Activated naive CD8-positive, alpha-beta T cell (primary cell): ENCODE results near the gene BOLA1.
"Not testable (repeated sequence)": the region's sequence is repeated elsewhere in the genome, so short reads cannot be mapped to it uniquely, and the experiment has no call there.

Experiments
- H3K27ac Mint-ChIP-seq: one replicate; pipeline ENCODE4 v1.8.0; 2021; ENCODE audit warnings: mixed read lengths
- H3K27me3 Mint-ChIP-seq: one replicate; pipeline ENCODE4 v1.8.0; 2021; ENCODE audit warnings: mixed read lengths
- H3K36me3 Mint-ChIP-seq: one replicate; pipeline ENCODE4 v1.8.0; 2021; ENCODE audit warnings: mixed read lengths
- H3K4me1 Mint-ChIP-seq: one replicate; pipeline ENCODE4 v1.8.0; 2021; ENCODE audit warnings: low read depth, mixed read lengths
- H3K4me3 Mint-ChIP-seq: one replicate; pipeline ENCODE4 v1.8.0; 2021; ENCODE audit warnings: mild to moderate bottlenecking, mixed read lengths
- H3K9me3 Mint-ChIP-seq: one replicate; pipeline ENCODE4 v1.8.0; 2021; ENCODE audit warnings: low read depth, mixed read lengths

Gene BOLA1

DNA sequence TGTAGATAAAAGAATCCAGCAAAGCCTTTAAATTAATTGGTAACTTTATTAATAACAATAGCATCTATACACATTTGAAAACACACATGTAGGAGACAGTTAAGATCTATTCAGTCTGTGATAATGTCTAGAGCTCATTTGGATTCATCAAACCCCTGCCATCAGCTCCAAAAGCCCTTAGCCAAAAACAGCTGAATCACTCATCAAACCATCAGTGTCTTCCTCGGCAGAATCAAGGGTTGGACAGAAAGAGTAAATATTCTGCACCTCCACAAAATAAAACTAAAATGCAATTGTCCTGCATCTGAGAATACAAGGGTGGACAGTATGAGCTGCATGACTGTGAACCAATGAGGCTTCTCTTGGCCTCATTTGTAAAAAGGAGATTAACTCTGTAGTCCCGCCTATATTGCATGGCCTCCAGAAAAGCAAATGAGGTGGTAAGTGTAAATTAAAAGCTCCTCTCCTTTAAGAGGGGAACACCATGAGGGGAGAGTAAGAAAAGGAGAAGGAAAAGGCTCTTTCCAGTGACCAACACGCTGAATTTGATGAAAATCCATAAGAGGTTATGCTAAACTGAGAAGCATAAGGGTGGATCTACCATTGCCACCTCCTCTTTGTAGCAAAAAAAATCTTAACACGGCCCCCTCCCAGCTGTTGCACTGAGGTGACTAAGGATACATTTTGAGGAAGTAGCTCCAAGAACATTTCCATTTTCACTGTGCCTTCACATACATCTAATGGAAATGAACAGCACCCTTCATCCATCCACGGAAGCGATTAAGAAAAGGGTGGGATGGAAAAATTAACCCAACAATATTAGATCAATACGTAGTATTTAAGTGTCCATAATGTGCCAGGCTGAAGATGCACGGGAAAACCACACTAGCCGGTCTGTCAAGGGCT is 14.7 kb upstream of the BOLA1 start:
- H3K27ac Mint-ChIP-seq: no peak overlapping the region
- H3K27me3 Mint-ChIP-seq: no peaks in the 10 kb centered on the region
- no peak overlapping the region for H3K4me3 Mint-ChIP-seq
- H3K4me1 Mint-ChIP-seq: peaks cover 23% of the 10 kb centered on the region
- no peaks in the 10 kb centered on the region for H3K36me3 Mint-ChIP-seq
- H3K9me3 Mint-ChIP-seq: no peaks in the 10 kb centered on the region

GRCh38 chr1:149885339-149886120 is 13.8 kb upstream of the BOLA1 start:
- peaks cover 19% of the 10 kb centered on the region for H3K4me1 Mint-ChIP-seq
- H3K27me3 Mint-ChIP-seq: no peaks in the 10 kb centered on the region
- no peaks in the 10 kb centered on the region for H3K9me3 Mint-ChIP-seq
- no peak overlapping the region for H3K4me3 Mint-ChIP-seq
- no peak overlapping the region for H3K27ac Mint-ChIP-seq
- H3K36me3 Mint-ChIP-seq: no peaks in the 10 kb centered on the region

DNA sequence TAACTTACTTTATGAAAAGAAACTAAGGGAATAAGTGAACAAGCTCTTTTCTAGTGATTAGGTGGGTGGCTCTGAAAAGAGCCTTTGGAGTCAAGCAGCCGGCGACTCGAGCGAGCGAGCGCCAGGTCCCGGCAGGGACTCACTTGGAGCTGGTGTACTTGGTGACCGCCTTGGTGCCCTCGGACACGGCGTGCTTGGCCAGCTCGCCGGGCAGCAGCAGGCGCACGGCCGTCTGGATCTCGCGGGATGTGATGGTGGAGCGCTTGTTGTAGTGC is 13.3 kb upstream of the BOLA1 start:
- peaks cover 18% of the 10 kb centered on the region for H3K4me1 Mint-ChIP-seq
- not testable (repeated sequence) for H3K9me3 Mint-ChIP-seq, H3K27ac Mint-ChIP-seq, H3K36me3 Mint-ChIP-seq, H3K27me3 Mint-ChIP-seq, H3K4me3 Mint-ChIP-seq

DNA sequence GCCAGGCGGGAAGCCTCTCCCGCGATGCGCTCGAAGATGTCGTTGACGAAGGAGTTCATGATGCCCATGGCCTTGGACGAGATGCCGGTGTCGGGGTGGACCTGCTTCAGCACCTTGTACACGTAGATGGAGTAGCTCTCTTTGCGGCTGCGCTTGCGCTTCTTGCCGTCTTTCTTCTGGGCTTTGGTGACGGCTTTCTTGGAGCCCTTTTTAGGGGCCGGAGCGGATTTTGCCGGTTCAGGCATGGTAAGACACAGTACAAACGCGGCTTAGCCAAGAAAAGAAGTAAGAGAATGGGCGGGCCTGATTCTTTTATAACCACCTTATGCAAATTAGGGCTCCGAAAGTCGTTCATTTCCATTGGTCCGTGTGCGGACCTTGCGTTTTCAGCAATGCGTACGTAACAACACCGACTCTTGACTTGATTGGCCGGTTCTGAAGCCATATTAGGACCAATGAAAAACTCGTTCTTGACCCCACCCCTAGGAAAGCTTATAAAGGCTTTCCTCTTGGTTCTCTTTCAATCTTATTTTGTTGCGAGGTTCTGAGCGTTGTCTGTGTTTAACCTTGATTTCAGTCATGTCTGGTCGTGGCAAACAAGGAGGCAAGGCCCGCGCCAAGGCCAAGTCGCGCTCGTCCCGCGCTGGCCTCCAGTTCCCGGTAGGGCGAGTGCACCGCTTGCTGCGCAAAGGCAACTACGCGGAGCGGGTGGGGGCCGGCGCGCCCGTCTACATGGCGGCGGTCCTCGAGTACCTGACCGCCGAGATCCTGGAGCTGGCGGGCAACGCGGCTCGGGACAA is 12.8 kb upstream of the BOLA1 start:
- no peaks in the 10 kb centered on the region for H3K9me3 Mint-ChIP-seq
- H3K4me3 Mint-ChIP-seq: no peak overlapping the region
- H3K27ac Mint-ChIP-seq: no peak overlapping the region
- peaks cover 14% of the 10 kb centered on the region for H3K4me1 Mint-ChIP-seq
- H3K27me3 Mint-ChIP-seq: no peaks in the 10 kb centered on the region
- H3K36me3 Mint-ChIP-seq: no peaks in the 10 kb centered on the region

- not testable (repeated sequence) for H3K9me3 Mint-ChIP-seq, H3K4me3 Mint-ChIP-seq, H3K27me3 Mint-ChIP-seq, H3K36me3 Mint-ChIP-seq, H3K4me1 Mint-ChIP-seq, H3K27ac Mint-ChIP-seq
Measured at GRCh38 chr1:149887196-149887455, 12.2 kb upstream of the BOLA1 start.

GRCh38 chr1:149887456-149888246 is 11.7 kb upstream of the BOLA1 start:
- Mint-ChIP-seq H3K27me3 (no peaks in the 10 kb centered on the region), H3K4me3 (no peak overlapping the region), H3K9me3 (no peaks in the 10 kb centered on the region), H3K4me1 (peaks cover 4% of the 10 kb centered on the region), H3K36me3 (no peaks in the 10 kb centered on the region), H3K27ac (no peak overlapping the region)

DNA sequence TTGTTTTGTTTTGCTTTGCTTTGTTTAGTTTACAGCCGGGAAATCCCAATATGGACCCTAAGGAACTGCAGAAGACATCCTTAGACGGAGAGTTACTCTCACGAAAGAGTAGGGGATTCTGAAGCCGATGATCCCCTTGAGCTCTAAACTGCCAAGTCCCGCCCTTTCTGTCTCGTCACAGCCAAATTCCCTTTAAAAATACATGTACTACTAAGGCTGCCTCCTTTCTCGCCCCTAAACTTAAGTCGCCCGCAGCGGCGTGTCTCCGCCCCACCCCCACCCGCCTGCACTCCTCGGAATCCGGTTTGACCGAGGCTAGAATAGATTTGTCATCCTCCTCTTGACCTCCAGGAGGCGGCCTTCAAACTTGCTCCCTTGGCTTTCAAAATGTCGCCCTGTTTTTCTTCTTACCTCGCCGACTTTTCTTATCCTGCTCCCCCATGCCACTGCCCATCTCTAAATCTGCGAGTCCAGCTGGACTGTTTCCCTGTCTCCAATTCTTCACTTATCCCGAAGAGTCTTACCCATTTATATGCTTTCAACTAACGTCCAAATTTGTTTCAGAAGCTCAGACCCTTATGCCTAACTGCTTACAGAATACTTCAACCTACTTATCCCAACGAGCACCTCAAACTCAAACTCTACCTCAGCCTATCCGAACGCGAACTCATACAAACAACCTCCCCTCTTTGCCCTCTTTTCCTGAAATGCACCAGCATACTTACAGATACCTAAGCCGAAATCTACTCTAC is 10.9 kb upstream of the BOLA1 start:
- H3K27ac Mint-ChIP-seq: no peak overlapping the region
- no peaks in the 10 kb centered on the region for H3K36me3 Mint-ChIP-seq
- H3K9me3 Mint-ChIP-seq: no peaks in the 10 kb centered on the region
- peaks cover 4% of the 10 kb centered on the region for H3K4me1 Mint-ChIP-seq
- no peaks in the 10 kb centered on the region for H3K27me3 Mint-ChIP-seq
- H3K4me3 Mint-ChIP-seq: no peak overlapping the region

DNA sequence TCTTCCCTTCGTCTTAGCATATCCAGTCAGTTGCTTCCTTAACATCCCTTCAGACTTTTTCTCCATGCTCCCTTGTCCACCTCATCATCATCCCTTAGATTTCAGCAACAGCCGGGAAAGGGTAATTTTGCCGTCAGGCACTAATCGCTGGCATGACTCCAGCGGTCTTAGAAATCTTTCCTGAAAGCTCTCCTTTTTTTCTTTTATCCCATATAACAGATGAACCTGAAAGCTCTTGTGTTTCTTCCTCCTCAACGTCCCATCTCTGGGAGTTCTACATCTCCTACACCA is 10.4 kb upstream of the BOLA1 start:
- peaks cover 4% of the 10 kb centered on the region for H3K4me1 Mint-ChIP-seq
- no peaks in the 10 kb centered on the region for H3K9me3 Mint-ChIP-seq
- H3K27me3 Mint-ChIP-seq: no peaks in the 10 kb centered on the region
- H3K4me3 Mint-ChIP-seq: no peak overlapping the region
- no peaks in the 10 kb centered on the region for H3K36me3 Mint-ChIP-seq
- no peak overlapping the region for H3K27ac Mint-ChIP-seq

GRCh38 chr1:149896575-149896974 is 2.8 kb upstream of the BOLA1 start:
- Mint-ChIP-seq H3K27me3 (no peaks in the 10 kb centered on the region), H3K4me3 (no peak overlapping the region), H3K4me1 (peaks cover 21% of the 10 kb centered on the region), H3K9me3 (no peaks in the 10 kb centered on the region), H3K36me3 (no peaks in the 10 kb centered on the region), H3K27ac (no peak overlapping the region)

- Mint-ChIP-seq H3K4me3 (no peak overlapping the region), H3K36me3 (peaks cover 5% of the 10 kb centered on the region), H3K4me1 (peaks cover 20% of the 10 kb centered on the region), H3K27ac (no peak overlapping the region), H3K27me3 (no peaks in the 10 kb centered on the region), H3K9me3 (no peaks in the 10 kb centered on the region)
Measured at GRCh38 chr1:149903836-149904491, 4.6 kb downstream of the BOLA1 start.

DNA sequence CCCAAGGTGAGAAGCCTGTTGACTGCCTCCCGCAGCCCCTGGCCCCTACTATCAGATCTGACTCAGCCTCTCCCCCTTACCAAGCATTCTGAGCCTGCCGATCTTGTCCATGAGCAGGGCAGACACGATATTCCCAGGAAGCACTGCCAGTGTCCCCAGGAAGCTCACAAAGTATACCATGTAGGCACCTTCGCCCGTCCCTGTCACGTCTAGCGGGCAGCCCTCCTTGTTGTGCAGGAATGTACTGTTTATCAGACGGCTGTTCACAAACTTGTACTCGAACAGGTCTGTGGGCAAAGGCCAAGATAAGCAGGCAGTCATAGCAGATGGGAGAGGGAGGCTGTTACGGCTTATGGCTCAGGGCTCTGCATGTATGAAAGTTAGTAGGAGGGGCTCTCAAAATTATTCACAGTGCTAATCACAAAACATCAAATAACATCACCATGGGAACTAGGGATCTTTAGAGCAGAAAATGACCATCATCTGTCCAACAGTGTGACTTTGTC is 7.3 kb downstream of the BOLA1 start:
- peaks cover 7% of the 10 kb centered on the region for H3K36me3 Mint-ChIP-seq
- H3K4me1 Mint-ChIP-seq: peaks cover 2% of the 10 kb centered on the region
- no peak overlapping the region for H3K27ac Mint-ChIP-seq
- no peak overlapping the region for H3K4me3 Mint-ChIP-seq
- no peaks in the 10 kb centered on the region for H3K27me3 Mint-ChIP-seq
- H3K9me3 Mint-ChIP-seq: no peaks in the 10 kb centered on the region

DNA sequence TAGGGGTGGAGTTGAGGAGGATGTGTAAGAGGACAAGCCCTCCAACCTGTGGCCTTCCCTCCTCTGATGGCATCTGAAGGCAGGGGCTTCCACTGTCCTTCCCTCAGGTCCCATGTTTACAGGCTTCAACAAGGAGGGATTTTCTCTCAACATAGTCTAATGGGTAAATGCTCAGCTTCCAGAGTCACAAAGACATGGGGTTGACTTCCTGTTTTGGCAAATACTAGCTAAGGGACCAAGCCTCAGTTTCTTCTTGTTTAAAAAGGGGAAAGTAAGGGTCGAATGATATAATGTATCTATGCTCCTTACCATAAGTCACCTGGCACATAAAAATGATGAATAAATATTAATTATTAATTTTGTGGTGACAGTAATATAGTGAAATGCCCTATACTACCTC is 15.2 kb downstream of the BOLA1 start:
- Mint-ChIP-seq H3K4me1 (peaks cover 39% of the 10 kb centered on the region), H3K9me3 (no peaks in the 10 kb centered on the region), H3K36me3 (peaks cover 2% of the 10 kb centered on the region), H3K27me3 (no peaks in the 10 kb centered on the region), H3K27ac (no peak overlapping the region), H3K4me3 (no peak overlapping the region)

- Mint-ChIP-seq H3K27ac (peak overlapping the region; percentile 59), H3K9me3 (no peaks in the 10 kb centered on the region), H3K4me1 (peaks cover 39% of the 10 kb centered on the region), H3K4me3 (peak overlapping the region; percentile 89), H3K27me3 (no peaks in the 10 kb centered on the region), H3K36me3 (peaks cover 2% of the 10 kb centered on the region)
Measured at GRCh38 chr1:149915429-149916192, 16.2 kb downstream of the BOLA1 start.
